Sigmoid colon (tissue), 7 donors: ENCODE results near the gene SULT2B1. TPM values are rescaled to one million over a fixed set of nuclear protein-coding genes. Genes with fewer than 3 reads are reported as not detected.
A peak's percentile ranks its signal among the peaks of the same experiment; 100 is the strongest.
"Not testable (repeated sequence)": the region's sequence is repeated elsewhere in the genome, so short reads cannot be mapped to it uniquely, and the experiment has no call there.

Experiments
- DNase-seq: peaks from one replicate; pipeline ENCODE4 v3.0.0-alpha.2; 2019
- H3K27ac ChIP-seq, 4 donors: fragments of 200-600 bp; sonication (generic); one replicate each; pipeline ENCODE4 v1.5.1; 2016 to 2019; ENCODE audit warnings: mild to moderate bottlenecking in 1 of 4
- H3K27me3 ChIP-seq, 3 donors: fragments of 200-600 bp; sonication (generic); one replicate each; pipeline ENCODE4 v1.5.1; 2019; ENCODE audit warnings: mild to moderate bottlenecking in 1 of 3
- H3K36me3 ChIP-seq, 4 donors: fragments of 200-600 bp; sonication (generic); one replicate each; pipeline ENCODE4 v1.5.1; 2016 to 2019
- H3K4me1 ChIP-seq, 4 donors: fragments of 200-600 bp; sonication (generic); one replicate each; pipeline ENCODE4 v1.5.1; 2017 to 2019
- H3K4me3 ChIP-seq, 4 donors: fragments of 200-600 bp; sonication (generic); one replicate each; pipeline ENCODE4 v1.5.1; 2017 to 2019; ENCODE audit warnings: mild to moderate bottlenecking in 2 of 4, moderate library complexity in 1 of 4
- H3K9me3 ChIP-seq, 4 donors: fragments of 200-600 bp in 3 of 4; sonication (generic) in 3 of 4; one replicate each; pipeline versions ENCODE4 v1.5.1 to v1.6.1; 2013 to 2019
- EP300 ChIP-seq, 4 donors: sonication (generic); formaldehyde crosslinking; IDR thresholded peaks; one replicate each; pipeline ENCODE4 v1.6.1; 2017; ENCODE audit warnings: antibody characterized with exemption in 4 of 4
- POLR2A ChIP-seq, 2 donors: fragments of 450-650 bp; IDR thresholded peaks; one replicate each; pipeline ENCODE4 v1.6.1; 2016; ENCODE audit warnings: antibody characterized with exemption in 2 of 2, mild to moderate bottlenecking in 2 of 2, moderate library complexity in 2 of 2
- POLR2AphosphoS5 ChIP-seq, 4 donors: sonication (generic); formaldehyde crosslinking; IDR thresholded peaks; one replicate each; pipeline ENCODE4 v1.6.1; 2017; ENCODE audit warnings: antibody characterized with exemption in 4 of 4
- WGBS, 2 donors: extraction: QIAGEN DNeasy Blood & Tissue Kit; methylation state at CpG; one replicate each; pipeline ENCODE4 v1.1.7; 2013; 5-methylcytosine and 5-hydroxymethylcytosine counted together
- intact Hi-C: fragments of 100-400 bp; cut with DNase I; formaldehyde crosslinking; loops from one replicate; pipeline ENCODE4 v1.15.1; 2023
- polyA plus RNA-seq, 3 donors: library from polyadenylated mRNA; stranded (reverse); fragments of 200-250 nt; gene quantifications; one replicate each; pipeline ENCODE4 v1.2.3, GENCODE V29; 2013
- total RNA-seq, 4 donors: library from RNA; depleted of rRNA; stranded (reverse); fragments of >200 nt; gene quantifications; one replicate each; pipeline ENCODE4 v1.1.0, GENCODE V29; 2016
- TF ChIP-seq, protein P1 (sequence below), 4 experiments: fragments of 450-650 bp in 3 of 4; fragments of 200-600 bp in 1 of 4; IDR thresholded peaks; one replicate each; pipeline ENCODE4 v1.5.1; 2016 to 2019; ENCODE audit warnings: antibody characterized with exemption in 4 of 4, mild to moderate bottlenecking in 3 of 4, moderate library complexity in 2 of 4
- donor health status: healthy with polysubstance abuse.
- donor health status: Bipolar disorder and iron deficiency.
- donor health status: healthy.

SULT2B1 gene
- total and polyA plus RNA-seq, 7 donors = 0.82 to 2.8 (median 1.8) TPM; not detected in 3

DNA sequence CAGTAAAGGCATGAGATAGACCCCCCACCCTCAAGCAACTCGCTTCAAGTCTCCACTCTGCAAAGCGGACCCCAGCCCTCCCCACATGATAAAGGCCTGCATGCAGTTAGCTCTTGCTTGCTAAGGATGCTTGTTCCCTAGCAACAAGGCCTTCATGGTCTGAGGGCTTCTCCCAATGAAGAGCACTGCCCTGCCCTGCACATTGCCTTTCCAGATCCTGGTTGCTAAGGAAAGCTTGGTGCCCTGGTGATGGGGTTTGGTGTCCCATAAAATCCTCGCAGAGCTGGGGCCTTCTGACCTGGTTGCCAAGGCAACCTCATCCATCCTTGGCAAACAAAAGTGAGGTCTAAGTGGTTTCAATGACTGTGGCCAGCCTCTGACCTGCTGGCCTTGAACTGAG, 79.3 kb downstream of the SULT2B1 start:
- intact Hi-C loops = loop anchor here (5.0 to 10.0 kb wide), 3 partner anchors 334 to 1186 kb away; partner anchors contain the start of genes FLT3LG, FTL and MED25

DNA sequence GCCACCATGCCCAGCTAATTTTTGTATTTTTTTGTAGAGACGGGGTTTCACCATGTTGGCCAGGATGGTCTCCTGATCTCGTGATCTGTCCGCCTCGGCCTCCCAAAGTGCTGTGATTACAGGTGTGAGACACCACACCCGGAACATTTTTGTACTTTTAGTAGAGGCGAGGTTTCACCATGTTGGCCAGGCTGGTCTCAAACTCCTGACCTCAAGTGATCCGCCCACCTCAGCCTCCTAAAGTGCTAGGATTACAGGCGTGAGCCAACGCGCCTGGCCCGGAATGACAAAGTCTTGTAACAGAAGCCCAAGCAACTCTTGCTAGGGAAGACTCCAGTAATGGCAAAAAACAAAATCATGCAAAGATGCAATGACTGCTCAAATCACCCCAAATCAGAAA, 80.3 kb downstream of the SULT2B1 start:
- H3K27ac ChIP-seq = peak overlapping the region in 3 of 4 donors; percentile 91 to 99 (median 93)
- H3K9me3 ChIP-seq, H3K27me3 ChIP-seq, DNase-seq, H3K4me3 ChIP-seq: not testable (repeated sequence)
- intact Hi-C loops = loop anchor here (5.0 to 10.0 kb wide), 3 partner anchors 333 to 1185 kb away; partner anchors contain the start of genes FLT3LG, FTL and MED25
- H3K36me3 ChIP-seq = peaks cover 0 to 25% (median 4%) of the 10 kb centered on the region in 4 donors
- peaks cover 0 to 69% (median 60%) of the 10 kb centered on the region in 4 donors for H3K4me1 ChIP-seq
- WGBS, 2 donors = 84 to 94% methylated on average over 11 of the region's 11 CpGs

More for the DNA sequence above, 79.3 kb downstream of the SULT2B1 start:
- peak overlapping the region in 1 of 4 donors; percentile 25 for H3K4me3 ChIP-seq
- H3K4me1 ChIP-seq = peaks cover 0 to 63% (median 58%) of the 10 kb centered on the region in 4 donors
- WGBS, 2 donors = 54 to 76% methylated on average over 3 of the region's 3 CpGs
- peak; percentile 64 for DNase-seq
- no peaks in the 10 kb centered on the region for H3K27me3 ChIP-seq
- H3K9me3 ChIP-seq = no peaks in the 10 kb centered on the region
- peak overlapping the region; percentile 84 to 99 (median 92) for H3K27ac ChIP-seq
- TF ChIP-seq POLR2AphosphoS5 (IDR thresholded peaks at IDR 0.05) (no peak), EP300 (IDR thresholded peaks at IDR 0.05) (no peak), POLR2A (IDR thresholded peaks at IDR 0.05) (no peak)
- TF ChIP-seq, protein P1, sequence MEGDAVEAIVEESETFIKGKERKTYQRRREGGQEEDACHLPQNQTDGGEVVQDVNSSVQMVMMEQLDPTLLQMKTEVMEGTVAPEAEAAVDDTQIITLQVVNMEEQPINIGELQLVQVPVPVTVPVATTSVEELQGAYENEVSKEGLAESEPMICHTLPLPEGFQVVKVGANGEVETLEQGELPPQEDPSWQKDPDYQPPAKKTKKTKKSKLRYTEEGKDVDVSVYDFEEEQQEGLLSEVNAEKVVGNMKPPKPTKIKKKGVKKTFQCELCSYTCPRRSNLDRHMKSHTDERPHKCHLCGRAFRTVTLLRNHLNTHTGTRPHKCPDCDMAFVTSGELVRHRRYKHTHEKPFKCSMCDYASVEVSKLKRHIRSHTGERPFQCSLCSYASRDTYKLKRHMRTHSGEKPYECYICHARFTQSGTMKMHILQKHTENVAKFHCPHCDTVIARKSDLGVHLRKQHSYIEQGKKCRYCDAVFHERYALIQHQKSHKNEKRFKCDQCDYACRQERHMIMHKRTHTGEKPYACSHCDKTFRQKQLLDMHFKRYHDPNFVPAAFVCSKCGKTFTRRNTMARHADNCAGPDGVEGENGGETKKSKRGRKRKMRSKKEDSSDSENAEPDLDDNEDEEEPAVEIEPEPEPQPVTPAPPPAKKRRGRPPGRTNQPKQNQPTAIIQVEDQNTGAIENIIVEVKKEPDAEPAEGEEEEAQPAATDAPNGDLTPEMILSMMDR (IDR thresholded peaks at IDR 0.05) = no peak
- H3K36me3 ChIP-seq = peaks cover 0 to 33% (median 4%) of the 10 kb centered on the region in 4 donors

DNA sequence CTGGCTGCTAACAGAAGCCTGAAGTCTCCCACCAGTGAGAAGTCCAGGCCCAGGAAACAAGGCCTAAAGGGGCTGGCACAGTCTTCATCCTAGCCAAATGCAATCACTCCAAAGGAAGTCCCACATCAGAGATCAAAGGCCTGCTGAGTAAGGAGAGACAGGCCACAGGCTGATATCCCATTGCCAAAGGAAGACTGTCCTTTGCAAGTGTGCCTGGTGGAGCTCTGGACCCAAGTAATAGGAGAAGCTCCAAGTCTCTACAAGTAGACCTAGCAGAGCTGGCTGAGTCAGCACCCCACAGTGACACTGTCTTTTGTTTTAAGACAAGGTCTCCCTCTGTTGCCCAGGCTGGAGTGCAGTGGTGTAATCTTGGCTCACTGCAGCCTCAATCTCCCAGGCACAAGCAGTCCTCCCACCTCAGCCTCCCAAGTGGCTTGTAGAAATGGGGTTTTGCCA, 80.7 kb downstream of the SULT2B1 start:
- peaks cover 0 to 69% (median 60%) of the 10 kb centered on the region in 4 donors for H3K4me1 ChIP-seq
- no peaks in the 10 kb centered on the region for H3K9me3 ChIP-seq
- TF ChIP-seq EP300 (IDR thresholded peaks at IDR 0.05) (no peak), POLR2AphosphoS5 (IDR thresholded peaks at IDR 0.05) (no peak), POLR2A (IDR thresholded peaks at IDR 0.05) (no peak)
- TF ChIP-seq, protein P1 (IDR thresholded peaks at IDR 0.05) = no peak
- intact Hi-C loops = loop anchor here (5.0 to 10.0 kb wide), 3 partner anchors 332 to 1185 kb away; partner anchors contain the start of genes FLT3LG, FTL and MED25
- peaks cover 0 to 21% (median 4%) of the 10 kb centered on the region in 4 donors for H3K36me3 ChIP-seq
- H3K27me3 ChIP-seq = no peaks in the 10 kb centered on the region
- no peak overlapping the region for H3K4me3 ChIP-seq
- peak overlapping the region in 3 of 4 donors; percentile 91 to 99 (median 93) for H3K27ac ChIP-seq
- no peak for DNase-seq

DNA sequence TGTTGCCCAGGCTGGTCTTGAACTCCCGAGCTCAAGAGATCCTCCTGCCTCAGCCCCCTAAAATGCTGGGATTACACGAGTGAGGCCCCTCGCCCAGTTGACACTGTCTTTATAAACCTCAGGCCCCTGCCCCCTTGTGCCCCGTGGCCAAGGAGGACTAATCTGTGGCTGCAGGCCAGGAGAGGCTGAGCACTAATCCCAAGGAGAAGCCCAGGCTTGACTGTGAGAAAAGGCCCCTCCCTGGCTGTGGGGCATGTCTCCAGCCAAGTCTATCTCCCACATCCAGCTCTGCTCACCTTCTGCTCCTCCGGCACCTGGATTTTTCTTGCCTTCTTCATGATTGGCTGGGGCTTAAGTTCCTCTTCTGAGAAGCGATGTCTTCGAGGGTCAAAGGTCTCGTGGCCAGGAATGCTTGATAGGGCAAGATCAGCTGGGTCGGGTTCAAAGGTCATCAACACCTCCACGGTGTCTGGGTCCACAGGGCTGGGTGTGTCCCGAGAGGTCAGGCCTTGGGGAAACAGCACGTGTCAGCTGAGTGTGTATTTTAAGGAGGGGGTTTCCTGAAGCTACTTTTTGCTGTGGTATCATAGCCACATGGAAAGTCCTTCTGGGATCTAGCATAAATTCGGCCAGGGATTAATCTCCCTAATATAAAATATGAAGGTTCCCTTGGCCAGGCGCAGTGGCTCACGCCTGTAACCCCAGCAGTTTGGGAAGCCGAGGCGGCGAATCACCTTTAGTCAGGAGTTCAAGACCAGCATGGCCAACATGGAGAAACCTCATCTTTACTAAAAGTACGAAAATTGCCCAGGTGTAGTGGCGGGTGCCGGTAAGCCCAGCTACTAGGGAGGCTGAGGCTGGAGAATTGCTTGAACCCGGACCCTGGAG, 81.4 kb downstream of the SULT2B1 start:
- no peak for TF ChIP-seq EP300 (IDR thresholded peaks at IDR 0.05)
- TF ChIP-seq POLR2AphosphoS5 (IDR thresholded peaks at IDR 0.05) = peak in 1 of 4 donors; percentile 24
- TF ChIP-seq, protein P1 (IDR thresholded peaks at IDR 0.05) = no peak
- TF ChIP-seq POLR2A (IDR thresholded peaks at IDR 0.05) = no peak
- peak overlapping the region in 3 of 4 donors; percentile 61 to 89 (median 66) for H3K4me3 ChIP-seq
- intact Hi-C loops = loop anchor here (5.0 to 10.0 kb wide), 3 partner anchors 331 to 1184 kb away; partner anchors contain the start of genes FLT3LG, FTL and MED25
- H3K27ac ChIP-seq = peak overlapping the region; percentile 91 to 99 (median 96)
- H3K27me3 ChIP-seq = no peaks in the 10 kb centered on the region
- 52 to 75% methylated on average over 22 of the region's 22 CpGs for WGBS, 2 donors
- peaks cover 0 to 20% (median 4%) of the 10 kb centered on the region in 4 donors for H3K36me3 ChIP-seq
- peaks cover 0 to 70% (median 61%) of the 10 kb centered on the region in 4 donors for H3K4me1 ChIP-seq
- no peak for DNase-seq
- no peaks in the 10 kb centered on the region for H3K9me3 ChIP-seq

DNA sequence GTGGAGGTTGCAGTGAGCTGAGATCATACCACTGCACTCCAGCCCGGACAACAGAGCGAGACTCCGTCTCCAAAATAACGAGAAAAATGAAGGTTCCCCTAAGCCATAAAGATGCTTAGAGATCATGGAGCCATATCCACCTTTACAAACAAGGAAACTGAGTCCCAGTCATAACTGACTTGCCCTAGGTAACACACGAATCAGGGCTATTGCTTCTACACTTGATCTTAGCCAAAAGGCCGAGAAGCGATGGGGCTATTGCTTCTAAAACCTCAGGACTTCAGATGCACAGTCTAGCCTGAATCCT, 82.0 kb downstream of the SULT2B1 start:
- peak overlapping the region in 3 of 4 donors; percentile 61 to 89 (median 66) for H3K4me3 ChIP-seq
- H3K36me3 ChIP-seq = peaks cover 0 to 20% (median 4%) of the 10 kb centered on the region in 4 donors
- H3K9me3 ChIP-seq = no peaks in the 10 kb centered on the region
- H3K27me3 ChIP-seq = no peaks in the 10 kb centered on the region
- WGBS, 2 donors = 39 to 58% methylated on average over 7 of the region's 7 CpGs
- intact Hi-C loops = loop anchor here (5.0 to 10.0 kb wide), 3 partner anchors 331 to 1183 kb away; partner anchors contain the start of genes FLT3LG, FTL and MED25
- no peak for DNase-seq
- TF ChIP-seq, protein P1 (IDR thresholded peaks at IDR 0.05) = no peak
- TF ChIP-seq POLR2AphosphoS5 (IDR thresholded peaks at IDR 0.05) = no peak
- no peak for TF ChIP-seq EP300 (IDR thresholded peaks at IDR 0.05)
- TF ChIP-seq POLR2A (IDR thresholded peaks at IDR 0.05) = no peak
- H3K27ac ChIP-seq = peak overlapping the region; percentile 91 to 99 (median 96)
- peaks cover 0 to 76% (median 67%) of the 10 kb centered on the region in 4 donors for H3K4me1 ChIP-seq
